DMS114 treated with DMSO at 0.1 percent for 48 hours (cell line): ENCODE measurements around the gene ARHGAP31.

Experiments used
- DNase-seq: peaks from one replicate; lab custom pipeline; 2025; ENCODE audit not compliant: unreplicated experiment; lab: John Stamatoyannopoulos, UW

Gene ARHGAP31

GRCh38 chr3:119427669-119428068, 133.5 kb downstream of the ARHGAP31 start:
- DNase-seq, result no peak

GRCh38 chr3:119428538-119428937, 134.4 kb downstream of the ARHGAP31 start:
- DNase-seq, result no peak

- no peak for DNase-seq
Observed at GRCh38 chr3:119433613-119434325, 139.6 kb downstream of the ARHGAP31 start.

- no peak for DNase-seq
Observed at GRCh38 chr3:119434703-119435102, 140.5 kb downstream of the ARHGAP31 start.

- DNase-seq, result no peak
Observed at GRCh38 chr3:119436977-119437376, 142.8 kb downstream of the ARHGAP31 start.

GRCh38 chr3:119437691-119438258, 143.6 kb downstream of the ARHGAP31 start:
- no peak for DNase-seq

GRCh38 chr3:119443179-119443578, 149.0 kb downstream of the ARHGAP31 start:
- DNase-seq, result no peak

GRCh38 chr3:119444590-119444989, 150.4 kb downstream of the ARHGAP31 start:
- no peak for DNase-seq

GRCh38 chr3:119453822-119454221, 159.6 kb downstream of the ARHGAP31 start:
- no peak for DNase-seq

- no peak for DNase-seq
Observed at GRCh38 chr3:119456469-119456868, 162.3 kb downstream of the ARHGAP31 start.

- no peak for DNase-seq
Observed at GRCh38 chr3:119457246-119457645, 163.1 kb downstream of the ARHGAP31 start.

- peak; percentile 97 for DNase-seq
Observed at GRCh38 chr3:119463171-119464169, 169.3 kb downstream of the ARHGAP31 start, which contains the start of gene TMEM39A. TSS of gene TMEM39A (minus strand) at chr3:119463615. CDS start at chr3:119462074, 1,541 bp downstream.

GRCh38 chr3:119468041-119468440, 173.9 kb downstream of the ARHGAP31 start:
- no peak for DNase-seq

- DNase-seq, result no peak
Observed at GRCh38 chr3:119469418-119470189, 175.4 kb downstream of the ARHGAP31 start.
